Measurements from ENCODE around the gene UNC5B.

- no peak for TF ChIP-seq ZNF396 (CRISPR knock-in tag; IDR thresholded peaks at IDR 0.05; ENCODE audit: borderline replicate concordance)
- TF ChIP-seq MAX (CRISPR knock-in tag; IDR thresholded peaks at IDR 0.05) = 0 out of 2 replicates have a peak, but pooled peaks have one; percentile 32
- no peak for TF ChIP-seq ZNF263 (CRISPR knock-in tag; IDR thresholded peaks at IDR 0.05; ENCODE audit: low read depth)
- TF ChIP-seq GABPB1 (CRISPR knock-in tag; IDR thresholded peaks at IDR 0.05) = no peak
- TF ChIP-seq CTCF (IDR thresholded peaks at IDR 0.05) = no peak
- TF ChIP-seq FOXK1 (CRISPR knock-in tag; IDR thresholded peaks at IDR 0.05) = no peak
- no peak for TF ChIP-seq JUN (CRISPR knock-in tag; IDR thresholded peaks at IDR 0.05)
These were observed 41.8 kb downstream of the UNC5B start for GRCh38 chr10:71253981-71254818.

All from WTC11 (cell line).